Measurements from ENCODE around the gene PLEKHG4B.
"Not testable (repeated sequence)": the region's sequence is repeated elsewhere in the genome, so short reads cannot be mapped to it uniquely, and the experiment has no call there.

The PLEKHG4B gene

DNA sequence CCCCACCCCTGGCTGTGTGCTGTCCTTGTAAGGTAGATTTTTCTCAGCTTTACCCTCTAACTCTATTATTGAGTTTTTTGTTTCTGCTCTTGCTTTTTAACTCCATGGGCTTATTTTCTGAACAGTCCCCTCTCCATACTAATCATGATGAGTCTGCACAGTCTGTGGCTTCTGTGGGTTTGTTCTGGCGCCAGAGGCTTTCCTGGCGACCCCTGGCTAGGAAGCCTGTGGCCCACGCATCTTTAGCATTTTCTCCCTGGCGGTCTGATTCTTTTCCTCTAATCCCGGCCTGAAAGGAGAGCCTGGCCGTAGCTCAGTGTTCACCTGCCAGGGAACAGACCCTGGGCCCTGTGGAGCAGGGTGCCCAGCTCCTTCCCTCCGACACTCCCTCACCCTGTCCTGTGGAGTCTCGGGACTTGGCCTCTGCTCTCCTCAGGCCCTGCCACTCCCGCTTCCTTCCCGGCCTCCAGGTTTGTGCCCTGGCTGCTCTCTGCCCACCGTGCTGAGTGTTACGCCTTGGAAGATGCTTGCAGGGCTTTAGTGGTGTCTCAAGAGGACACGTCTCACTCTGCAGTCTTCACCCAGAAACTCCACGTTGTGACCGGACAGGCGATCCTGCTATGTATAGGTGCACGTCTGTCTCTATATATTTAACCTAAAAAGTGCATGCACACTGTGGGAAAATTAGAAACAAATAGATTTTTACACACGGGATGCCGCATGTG is 67.6 kb downstream of the PLEKHG4B start:
- no peak for DNase-seq

GRCh38 chr5:160173-160510 is 68.2 kb downstream of the PLEKHG4B start:
- DNase-seq: no peak

DNA sequence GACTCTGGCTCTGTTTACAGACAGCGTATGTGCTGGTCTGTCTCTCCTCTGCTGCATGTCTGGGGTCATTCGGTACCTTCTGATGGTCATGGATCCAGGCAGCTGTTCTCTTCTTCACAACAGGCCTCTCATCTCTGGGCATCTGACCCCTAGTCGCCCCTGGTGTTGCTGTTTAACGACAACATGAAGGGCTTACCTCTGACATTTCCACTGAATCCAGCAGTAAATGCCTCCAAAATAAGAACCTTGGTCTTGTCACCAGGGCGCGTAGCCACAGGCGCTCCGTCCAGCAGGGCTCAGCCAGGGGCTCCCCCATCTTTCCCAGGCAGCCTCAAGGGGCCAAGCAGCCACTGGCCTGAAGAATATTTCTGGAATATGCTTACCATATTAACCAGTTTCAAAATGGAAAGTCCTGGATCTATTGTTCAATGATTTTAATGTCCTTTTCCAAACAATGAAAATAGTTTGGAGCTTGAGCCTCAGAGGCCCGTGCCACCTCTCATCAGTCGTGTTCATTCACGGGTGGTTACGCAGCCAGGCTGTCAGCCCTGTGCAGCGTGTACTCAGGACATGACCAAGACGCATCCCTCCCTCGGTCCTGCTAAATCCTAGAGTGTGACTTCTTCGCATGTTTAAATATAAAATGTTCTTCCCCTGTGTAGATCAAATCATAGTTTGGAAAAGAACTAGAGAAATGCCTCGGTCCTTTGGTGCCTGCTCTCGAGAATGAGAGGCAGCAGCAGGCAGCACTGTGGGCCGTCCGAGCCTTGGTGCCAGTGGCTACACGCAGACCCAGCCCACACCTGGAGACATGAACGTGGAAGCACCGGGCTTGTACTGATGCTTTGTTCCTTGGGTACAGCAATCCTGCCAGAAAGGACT is 69.2 kb downstream of the PLEKHG4B start:
- DNase-seq: no peak

- no peak for DNase-seq
Observed at GRCh38 chr5:161803-162110, 69.8 kb downstream of the PLEKHG4B start.

DNA sequence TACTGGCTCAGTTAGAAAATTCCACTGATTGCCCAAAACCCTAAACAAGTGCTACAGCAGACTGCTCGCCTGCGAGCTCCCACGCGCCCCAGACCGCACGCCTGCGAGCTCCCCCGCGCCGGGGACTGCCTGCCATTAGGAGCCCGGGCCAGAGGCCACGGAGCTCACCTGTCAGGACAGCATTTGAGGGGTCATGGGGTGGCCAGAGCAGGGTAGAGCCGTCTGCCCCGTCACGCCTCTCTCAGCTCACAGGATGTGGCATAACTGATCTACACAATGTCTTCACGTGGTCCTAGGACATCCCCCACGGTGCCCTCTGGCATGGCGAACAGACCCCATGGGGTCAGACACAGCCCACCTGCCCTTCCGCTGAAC is 70.2 kb downstream of the PLEKHG4B start:
- DNase-seq: no peak

DNA sequence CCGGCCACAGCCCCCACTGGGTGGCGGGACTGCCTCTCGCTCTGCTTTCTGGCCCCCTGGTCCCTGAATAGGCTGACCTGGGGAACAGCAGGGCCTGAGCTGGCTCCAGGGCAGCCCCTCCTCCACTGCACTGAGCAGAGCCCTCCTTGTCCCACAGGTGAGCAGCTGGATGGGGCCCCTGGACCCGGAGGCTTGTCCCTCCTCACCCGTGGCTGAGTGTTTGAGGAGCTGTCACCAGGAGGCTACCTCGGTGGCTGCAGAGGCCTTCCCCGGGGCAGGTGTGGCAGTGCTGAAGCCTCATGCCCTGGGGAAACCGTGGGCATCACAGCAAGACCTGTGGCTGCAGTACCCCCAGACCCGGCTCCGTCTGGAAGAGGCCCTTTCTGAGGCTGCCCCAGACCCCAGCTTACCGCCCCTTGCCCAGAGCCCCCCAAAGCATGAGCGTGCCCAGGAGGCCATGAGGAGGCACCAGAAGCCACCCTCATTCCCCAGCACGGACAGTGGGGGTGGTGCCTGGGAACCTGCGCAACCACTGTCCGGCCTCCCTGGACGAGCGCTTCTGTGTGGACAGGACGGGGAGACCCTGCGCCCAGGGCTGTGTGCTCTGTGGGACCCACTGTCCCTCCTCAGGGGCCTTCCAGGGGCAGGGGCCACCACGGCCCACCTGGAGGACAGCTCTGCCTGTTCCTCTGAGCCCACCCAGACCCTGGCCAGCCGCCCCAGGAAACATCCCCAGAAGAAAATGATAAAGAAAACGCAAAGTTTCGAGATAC is 70.8 kb downstream of the PLEKHG4B start:
- DNase-seq: no peak

DNA sequence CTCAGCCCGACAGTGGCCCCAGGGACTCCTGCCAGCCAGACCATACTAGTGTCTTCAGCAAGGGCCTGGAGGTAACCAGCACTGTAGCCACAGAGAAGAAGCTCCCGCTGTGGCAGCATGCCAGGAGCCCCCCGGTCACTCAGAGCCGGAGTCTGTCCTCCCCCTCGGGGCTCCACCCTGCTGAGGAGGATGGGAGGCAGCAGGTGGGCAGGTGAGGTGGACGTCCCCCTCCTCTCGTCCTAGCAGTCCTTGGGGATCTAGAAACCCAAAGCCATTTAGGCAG is 71.3 kb downstream of the PLEKHG4B start:
- no peak for DNase-seq

DNA sequence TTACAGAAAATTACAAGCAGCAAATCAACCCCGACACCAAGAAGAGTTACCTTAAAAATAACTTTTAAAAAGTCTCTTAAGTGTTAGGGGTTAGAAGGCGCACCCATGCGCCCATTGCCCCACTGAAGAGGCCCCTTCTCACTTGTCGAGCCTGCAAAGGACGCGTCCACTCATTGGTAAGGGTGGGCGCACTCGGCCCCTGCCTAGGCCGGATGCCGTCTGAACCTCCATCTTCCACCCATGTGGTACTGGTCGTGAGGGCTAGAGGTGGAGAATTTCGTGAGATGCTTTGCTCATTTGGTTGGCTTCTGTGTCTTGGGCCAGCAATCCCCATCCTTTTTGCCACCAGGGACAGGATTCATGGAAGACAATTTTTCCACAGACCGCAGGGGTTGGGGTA is 71.9 kb downstream of the PLEKHG4B start:
- no peak for DNase-seq

DNA sequence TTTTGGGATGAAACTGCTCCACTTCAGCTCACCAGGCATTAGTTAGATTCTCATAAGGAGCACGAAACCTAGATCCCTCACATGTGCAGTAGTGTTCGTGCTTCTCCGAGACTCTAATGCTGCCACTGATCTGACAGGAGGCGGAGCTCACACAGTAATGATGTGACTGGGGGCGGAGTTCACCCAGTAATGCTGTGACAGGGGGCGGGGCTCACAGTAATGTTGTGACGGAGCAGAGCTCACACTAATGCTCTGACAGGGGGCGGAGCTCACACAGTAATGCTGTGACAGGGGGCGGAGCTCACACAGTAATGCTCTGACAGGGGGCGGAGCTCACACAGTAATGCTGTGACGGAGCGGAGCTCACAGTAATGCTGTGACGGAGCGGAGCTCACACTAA is 72.3 kb downstream of the PLEKHG4B start:
- no peak for DNase-seq

DNA sequence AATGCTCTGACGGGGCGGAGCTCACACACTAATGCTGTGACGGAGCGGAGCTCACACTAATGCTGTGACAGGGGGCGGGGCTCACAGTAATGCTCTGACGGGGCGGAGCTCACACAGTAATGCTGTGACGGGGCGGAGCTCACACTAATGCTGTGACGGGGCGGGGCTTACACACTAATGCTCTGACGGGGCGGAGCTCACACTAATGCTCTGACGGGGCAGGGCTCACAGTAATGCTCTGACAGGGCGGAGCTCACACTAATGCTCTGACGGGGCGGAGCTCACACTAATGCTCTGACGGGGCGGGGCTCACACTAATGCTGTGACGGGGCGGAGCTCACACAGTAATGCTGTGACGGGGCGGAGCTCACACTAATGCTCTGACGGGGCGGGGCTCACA is 72.8 kb downstream of the PLEKHG4B start:
- not testable (repeated sequence) for DNase-seq

DNA sequence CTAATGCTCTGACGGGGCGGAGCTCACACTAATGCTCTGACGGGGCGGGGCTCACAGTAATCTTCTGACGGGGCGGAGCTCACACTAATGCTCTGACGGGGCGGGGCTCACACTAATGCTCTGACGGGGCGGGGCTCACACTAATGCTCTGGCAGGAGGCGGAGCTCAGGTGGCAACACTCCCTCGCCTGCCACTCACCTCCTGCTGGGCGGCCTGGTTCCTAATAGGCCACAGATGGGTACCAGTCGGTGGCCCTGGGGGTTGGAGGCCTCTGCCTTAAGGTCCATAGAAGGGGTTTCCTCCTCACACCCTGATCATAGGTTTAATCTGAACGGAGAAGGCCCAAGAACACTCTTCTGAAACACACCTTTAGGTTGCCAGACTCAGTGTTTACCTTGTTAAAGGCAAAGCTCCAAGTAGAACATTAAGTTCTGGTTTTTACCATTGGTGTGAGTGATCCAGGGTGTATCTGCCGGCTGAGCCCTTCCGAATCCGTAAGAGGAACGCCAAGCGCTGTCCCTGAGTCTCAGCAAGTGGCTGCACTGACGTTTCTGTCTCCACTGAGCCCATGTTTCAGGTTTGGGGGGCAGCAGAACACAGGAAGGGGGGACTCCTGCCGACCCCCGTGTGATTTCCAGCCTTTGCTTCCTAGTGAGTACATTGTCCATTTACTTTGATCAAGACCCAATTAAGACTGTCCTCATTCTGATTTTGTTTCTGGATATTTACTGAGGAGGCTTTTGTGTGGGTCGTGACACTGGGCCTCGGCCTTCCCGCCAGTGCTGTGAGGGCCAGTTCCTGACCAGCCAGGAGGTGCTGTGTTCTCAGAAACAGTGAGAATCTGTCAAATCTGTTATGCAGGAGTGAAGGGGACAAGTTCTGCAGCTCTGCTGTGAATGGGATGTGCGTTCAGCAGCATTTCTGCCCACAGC is 74.7 kb downstream of the PLEKHG4B start:
- DNase-seq: no peak

- DNase-seq: no peak
Observed at GRCh38 chr5:167511-167910, 75.5 kb downstream of the PLEKHG4B start.

GRCh38 chr5:167982-168660 is 76.2 kb downstream of the PLEKHG4B start:
- DNase-seq: no peak

DNA sequence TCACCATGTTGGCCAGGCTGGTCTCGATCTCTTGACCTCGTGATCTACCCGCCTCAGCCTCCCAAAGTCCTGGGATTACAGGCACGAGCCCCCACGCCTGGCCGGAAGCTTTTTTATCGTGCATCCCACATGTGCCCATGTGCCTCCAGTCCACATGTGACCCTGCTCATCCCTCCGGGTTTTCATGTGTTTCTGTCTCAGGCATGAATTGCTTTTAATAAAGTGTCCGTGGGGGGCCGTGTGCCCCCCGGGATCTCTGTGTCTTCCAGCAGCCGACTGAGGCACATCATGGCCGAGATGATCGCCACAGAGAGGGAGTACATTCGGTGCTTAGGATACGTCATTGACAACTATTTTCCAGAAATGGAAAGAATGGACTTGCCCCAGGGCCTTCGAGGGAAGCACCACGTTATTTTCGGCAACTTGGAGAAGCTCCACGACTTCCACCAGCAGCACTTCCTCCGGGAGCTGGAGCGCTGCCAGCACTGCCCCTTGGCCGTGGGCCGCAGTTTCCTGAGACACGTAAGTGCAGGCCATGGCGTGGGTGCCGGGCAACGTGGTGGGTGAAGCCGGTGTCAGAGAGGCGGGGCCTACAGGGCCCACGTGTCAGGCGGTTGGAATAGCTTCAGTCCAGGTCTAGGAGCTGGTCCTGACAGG is 77.2 kb downstream of the PLEKHG4B start:
- DNase-seq: no peak

DNA sequence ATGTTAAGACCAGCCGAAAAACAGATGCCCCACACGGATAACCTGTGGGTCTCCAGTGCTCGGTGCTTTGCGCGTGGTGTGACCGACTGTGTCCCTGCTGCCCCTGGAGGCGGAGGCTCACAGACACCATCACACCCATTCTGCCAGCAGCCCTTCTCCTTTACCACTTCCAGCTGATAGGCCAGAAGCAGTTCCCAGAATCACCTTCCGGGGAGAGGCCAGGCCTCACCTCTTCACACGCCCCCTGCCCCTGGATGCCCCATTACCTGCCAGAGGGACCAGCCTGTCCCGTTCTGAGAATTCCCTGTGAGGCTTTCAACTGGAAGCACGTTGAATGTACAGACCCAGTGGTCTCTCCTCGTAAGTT is 77.7 kb downstream of the PLEKHG4B start:
- no peak for DNase-seq

- DNase-seq: no peak
Observed at GRCh38 chr5:170971-171800, 79.2 kb downstream of the PLEKHG4B start.

- DNase-seq: no peak
Observed at GRCh38 chr5:171801-172331, 79.9 kb downstream of the PLEKHG4B start.

GRCh38 chr5:172421-172820 is 80.5 kb downstream of the PLEKHG4B start:
- no peak for DNase-seq

DNA sequence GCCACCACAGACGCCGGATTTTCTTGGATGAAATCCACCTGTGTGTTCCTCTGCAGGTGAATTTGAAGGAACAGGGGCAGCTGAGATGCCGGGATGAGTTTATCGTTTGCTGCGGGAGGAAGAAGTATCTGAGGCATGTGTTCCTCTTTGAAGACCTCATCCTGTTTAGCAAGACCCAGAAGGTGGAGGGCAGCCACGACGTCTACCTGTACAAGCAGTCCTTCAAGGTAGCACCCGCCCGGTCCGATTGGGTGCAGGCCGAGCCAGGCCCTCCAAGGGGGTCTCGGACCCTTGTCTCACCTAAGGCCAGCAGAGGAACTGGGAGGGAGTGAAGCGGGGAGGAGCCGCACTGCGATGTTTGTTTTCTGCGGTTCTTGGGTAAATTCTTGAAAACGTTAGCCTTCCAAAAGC is 80.9 kb downstream of the PLEKHG4B start:
- DNase-seq: no peak

GRCh38 chr5:173392-174290 is 81.7 kb downstream of the PLEKHG4B start:
- no peak for DNase-seq

All from NCI-H1694 (cell line).